Mammary epithelial cell (primary cell): ENCODE measurements around the gene DFFA.

Experiments used
- CTCF ChIP-seq, 2 donors: IDR thresholded peaks in 1 of 2; conservative IDR thresholded peaks in 1 of 2; 2 replicates each; pipeline ENCODE4 v1.5.1; 2011 to 2012; ENCODE audit warnings: inconsistent platforms in 2 of 2, low read length in 2 of 2, mild to moderate bottlenecking in 2 of 2, control low read depth in 1 of 2, low read depth in 1 of 2; ENCODE audit not compliant: insufficient read depth in 1 of 2; ENCODE audit errors: extremely low read depth in 1 of 2
- EZH2 ChIP-seq: IDR thresholded peaks from 2 replicates; pipeline ENCODE4 v1.6.1; 2012; ENCODE audit warnings: low read length, inconsistent platforms, borderline replicate concordance

GRCh38 chr1:10495475-10495817, 23.1 kb upstream of the DFFA start:
- TF ChIP-seq EZH2, result no peak
- TF ChIP-seq CTCF (conservative IDR thresholded peaks at IDR 0.05 in 1 of 2, IDR thresholded peaks at IDR 0.05 in 1 of 2; ENCODE audit: extremely low read depth in 1 of 2, insufficient read depth in 1 of 2, low read depth in 1 of 2, low read length in 2 of 2), result no peak
